ENCODE measurements around the gene STC2.

DNA sequence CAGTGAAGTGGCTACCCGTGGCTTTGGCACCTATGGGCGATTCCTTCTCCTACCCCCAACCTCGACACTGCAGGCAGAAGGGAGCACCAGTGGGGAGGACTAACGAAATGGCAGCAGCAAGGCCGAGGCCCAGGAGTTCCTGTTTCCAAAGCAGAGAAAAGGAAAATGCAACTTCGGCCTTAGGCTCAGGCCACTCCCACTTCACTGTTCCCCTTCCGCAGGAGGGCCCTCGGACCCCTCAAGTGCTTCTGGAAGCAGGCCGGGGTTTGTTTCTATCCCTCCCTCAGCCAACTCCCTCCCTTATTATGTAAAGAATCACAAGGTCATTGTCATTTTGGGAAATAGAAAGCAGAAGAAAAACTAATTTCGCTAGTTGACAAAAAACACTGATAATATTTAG lies 56.8 kb downstream of the STC2 start:
- TF ChIP-seq EZH2 (IDR thresholded peaks at IDR 0.05; ENCODE audit: borderline replicate concordance, low read length): no peak
- TF ChIP-seq, protein P1, sequence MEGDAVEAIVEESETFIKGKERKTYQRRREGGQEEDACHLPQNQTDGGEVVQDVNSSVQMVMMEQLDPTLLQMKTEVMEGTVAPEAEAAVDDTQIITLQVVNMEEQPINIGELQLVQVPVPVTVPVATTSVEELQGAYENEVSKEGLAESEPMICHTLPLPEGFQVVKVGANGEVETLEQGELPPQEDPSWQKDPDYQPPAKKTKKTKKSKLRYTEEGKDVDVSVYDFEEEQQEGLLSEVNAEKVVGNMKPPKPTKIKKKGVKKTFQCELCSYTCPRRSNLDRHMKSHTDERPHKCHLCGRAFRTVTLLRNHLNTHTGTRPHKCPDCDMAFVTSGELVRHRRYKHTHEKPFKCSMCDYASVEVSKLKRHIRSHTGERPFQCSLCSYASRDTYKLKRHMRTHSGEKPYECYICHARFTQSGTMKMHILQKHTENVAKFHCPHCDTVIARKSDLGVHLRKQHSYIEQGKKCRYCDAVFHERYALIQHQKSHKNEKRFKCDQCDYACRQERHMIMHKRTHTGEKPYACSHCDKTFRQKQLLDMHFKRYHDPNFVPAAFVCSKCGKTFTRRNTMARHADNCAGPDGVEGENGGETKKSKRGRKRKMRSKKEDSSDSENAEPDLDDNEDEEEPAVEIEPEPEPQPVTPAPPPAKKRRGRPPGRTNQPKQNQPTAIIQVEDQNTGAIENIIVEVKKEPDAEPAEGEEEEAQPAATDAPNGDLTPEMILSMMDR (IDR thresholded peaks at IDR 0.05; ENCODE audit: low read length): no peak
